HL-60 (cell line): ENCODE measurements around the gene TTC22.

ENCODE experiments used
- DNase-seq, 2 experiments: peaks; one replicate each; pipeline ENCODE4 v3.0.0-alpha.2; 2010 to 2020; ENCODE audit warnings: low read depth in 1 of 2, low spot score in 1 of 2
- H3K27ac ChIP-seq: fragments of 250-450 bp; sonication (Bioruptor Pico); replicated peaks from 2 replicates; pipeline ENCODE4 v1.5.1; 2020; ENCODE audit warnings: mild to moderate bottlenecking, moderate library complexity
- H3K27me3 ChIP-seq: fragments of 250-450 bp; sonication (Bioruptor Pico); 2 replicates; pipeline ENCODE4 v1.5.1; 2021; ENCODE audit warnings: mild to moderate bottlenecking, moderate library complexity; ENCODE audit not compliant: insufficient read depth, poor library complexity, severe bottlenecking
- H3K4me3 ChIP-seq: replicated peaks from 2 replicates; pipeline ENCODE4 v1.5.1; 2011; ENCODE audit warnings: mild to moderate bottlenecking, control low read depth, low read length; ENCODE audit not compliant: insufficient read depth
- CTCF ChIP-seq: IDR thresholded peaks from one replicate; pipeline ENCODE4 v1.5.1; 2011; ENCODE audit warnings: low read length, control low read depth, inconsistent platforms; ENCODE audit not compliant: insufficient read depth
- GABPA ChIP-seq: IDR thresholded peaks from 2 replicates; pipeline ENCODE4 v1.6.1; 2012; ENCODE audit warnings: low read depth
- POLR2AphosphoS5 ChIP-seq: IDR thresholded peaks from 2 replicates; pipeline ENCODE4 v1.6.1; 2012; ENCODE audit warnings: low read depth
- REST ChIP-seq: IDR thresholded peaks from 2 replicates; pipeline ENCODE4 v1.6.1; 2012; ENCODE audit warnings: low read depth; ENCODE audit not compliant: insufficient replicate concordance
- SPI1 ChIP-seq: IDR thresholded peaks from 2 replicates; pipeline ENCODE4 v1.6.1; 2012; ENCODE audit warnings: low read depth, mild to moderate bottlenecking, borderline replicate concordance

TTC22 gene

GRCh38 chr1:54849219-54850068 is 48.3 kb upstream of the TTC22 start:
- Histone ChIP-seq H3K27ac (no peak overlapping the region), H3K27me3 (no peaks in the 10 kb centered on the region), H3K4me3 (no peak overlapping the region)
- DNase-seq, result no peak
- TF ChIP-seq CTCF (no peak), SPI1 (no peak), REST (no peak), GABPA (no peak), POLR2AphosphoS5 (no peak)

GRCh38 chr1:54848134-54848948 is 47.2 kb upstream of the TTC22 start:
- TF ChIP-seq CTCF (no peak), REST (no peak), SPI1 (no peak), GABPA (no peak), POLR2AphosphoS5 (no peak; the same call in 1 of the 2 replicates)
- DNase-seq, result no peak
- Histone ChIP-seq H3K27ac (no peak overlapping the region), H3K27me3 (no peaks in the 10 kb centered on the region), H3K4me3 (no peak overlapping the region)

GRCh38 chr1:54846716-54847284 is 45.7 kb upstream of the TTC22 start:
- H3K27ac ChIP-seq, result no peak overlapping the region
- H3K27me3 ChIP-seq, result no peaks in the 10 kb centered on the region
- H3K4me3 ChIP-seq, result no peak overlapping the region
- DNase-seq, result no peak
- TF ChIP-seq REST, result no peak
- no peak for TF ChIP-seq POLR2AphosphoS5
- TF ChIP-seq CTCF, result no peak
- no peak for TF ChIP-seq SPI1
- TF ChIP-seq GABPA, result no peak
